IPS DF 6.9 (cell line): ENCODE results near the gene SEC31B.

Experiments
- DNase-seq: peaks from one replicate; pipeline ENCODE4 v3.0.0-alpha.2; 2013; ENCODE audit warnings: low read depth, low spot score
- H3K27ac ChIP-seq: one replicate; pipeline ENCODE4 v1.5.1; 2013; ENCODE audit warnings: low read length, control low read depth
- H3K27me3 ChIP-seq: 2 replicates; pipeline ENCODE4 v1.6.1; 2013; ENCODE audit warnings: mild to moderate bottlenecking, low read length; ENCODE audit not compliant: control insufficient read depth, insufficient read depth
- H3K36me3 ChIP-seq: 2 replicates; pipeline ENCODE4 v1.6.1; 2013; ENCODE audit warnings: low read length; ENCODE audit not compliant: control insufficient read depth, insufficient read depth
- H3K4me1 ChIP-seq: 2 replicates; pipeline ENCODE4 v1.6.1; 2013; ENCODE audit warnings: low read length; ENCODE audit not compliant: control insufficient read depth, insufficient read depth
- H3K4me3 ChIP-seq: 2 replicates; pipeline ENCODE4 v1.5.1; 2013; ENCODE audit warnings: mild to moderate bottlenecking, low read length
- H3K9me3 ChIP-seq: 2 replicates; pipeline ENCODE4 v1.6.1; 2013; ENCODE audit warnings: low read length, inconsistent platforms; ENCODE audit not compliant: control insufficient read depth, insufficient read depth
- WGBS: extraction: QIAGEN DNeasy Blood & Tissue Kit; methylation state at CpG from one replicate; pipeline ENCODE4 v1.1.7; 2013; ENCODE audit warnings: mixed read lengths, missing lambda C conversion rate; ENCODE audit not compliant: insufficient read length, insufficient coverage; 5-methylcytosine and 5-hydroxymethylcytosine counted together

Gene SEC31B

GRCh38 chr10:100554902-100555301 is 35.2 kb upstream of the SEC31B start:
- no CpG with 5 or more reads among the region's 2 CpGs for WGBS
- Histone ChIP-seq H3K4me3 (no peak overlapping the region), H3K9me3 (no peaks in the 10 kb centered on the region), H3K4me1 (no peaks in the 10 kb centered on the region), H3K36me3 (peaks cover 2% of the 10 kb centered on the region; the same call in 1 of the 2 replicates), H3K27me3 (no peaks in the 10 kb centered on the region), H3K27ac (no peak overlapping the region)
- DNase-seq = no peak

GRCh38 chr10:100553929-100554328 is 34.3 kb upstream of the SEC31B start:
- WGBS = no CpG with 5 or more reads among the region's 3 CpGs

GRCh38 chr10:100551738-100552137 is 32.1 kb upstream of the SEC31B start:
- Histone ChIP-seq H3K36me3 (peaks cover 22% of the 10 kb centered on the region), H3K9me3 (no peaks in the 10 kb centered on the region), H3K27ac (no peak overlapping the region), H3K4me3 (no peak overlapping the region), H3K27me3 (no peaks in the 10 kb centered on the region), H3K4me1 (no peaks in the 10 kb centered on the region)
- DNase-seq = no peak
- no CpG with 5 or more reads among the region's 5 CpGs for whole genome bisulfite sequencing

More at GRCh38 chr10:100553929-100554328, 34.3 kb upstream of the SEC31B start:
- peaks cover 7% of the 10 kb centered on the region; the same call in 1 of the 2 replicates for H3K36me3 ChIP-seq
- H3K9me3 ChIP-seq = no peaks in the 10 kb centered on the region
- DNase-seq = no peak
- H3K4me3 ChIP-seq = no peak overlapping the region
- no peak overlapping the region for H3K27ac ChIP-seq
- H3K27me3 ChIP-seq = no peaks in the 10 kb centered on the region
- no peaks in the 10 kb centered on the region for H3K4me1 ChIP-seq

- H3K4me1 ChIP-seq = no peaks in the 10 kb centered on the region
- H3K27ac ChIP-seq = no peak overlapping the region
- H3K4me3 ChIP-seq = no peak overlapping the region
- DNase-seq = no peak
- H3K27me3 ChIP-seq = no peaks in the 10 kb centered on the region
- no CpG with 5 or more reads among the region's 4 CpGs for WGBS
- H3K9me3 ChIP-seq = no peaks in the 10 kb centered on the region
- H3K36me3 ChIP-seq = peaks cover 22% of the 10 kb centered on the region
Measured at GRCh38 chr10:100551196-100551595, 31.5 kb upstream of the SEC31B start.

GRCh38 chr10:100544950-100545349 is 25.3 kb upstream of the SEC31B start:
- Histone ChIP-seq H3K4me3 (no peak overlapping the region), H3K36me3 (peaks cover 50% of the 10 kb centered on the region), H3K9me3 (no peaks in the 10 kb centered on the region; the same call in 1 of the 2 replicates), H3K4me1 (no peaks in the 10 kb centered on the region), H3K27me3 (no peaks in the 10 kb centered on the region), H3K27ac (no peak overlapping the region)
- no peak for DNase-seq
- WGBS = no CpG with 5 or more reads among the region's 5 CpGs

GRCh38 chr10:100537475-100537874 is 17.8 kb upstream of the SEC31B start:
- H3K4me1 ChIP-seq = no peaks in the 10 kb centered on the region
- H3K27me3 ChIP-seq = no peaks in the 10 kb centered on the region
- H3K36me3 ChIP-seq = peaks cover 17% of the 10 kb centered on the region; the same call in 1 of the 2 replicates
- no peak for DNase-seq
- no peaks in the 10 kb centered on the region for H3K9me3 ChIP-seq
- no peak overlapping the region for H3K27ac ChIP-seq
- no CpG with 5 or more reads among the region's 4 CpGs for whole genome bisulfite sequencing
- no peak overlapping the region for H3K4me3 ChIP-seq

- no peaks in the 10 kb centered on the region for H3K27me3 ChIP-seq
- peak; percentile 91 for DNase-seq
- peaks cover 10% of the 10 kb centered on the region; the same call in 1 of the 2 replicates for H3K36me3 ChIP-seq
- peak within 1 kb of the TSS; percentile 70; the same call in 1 of the 2 replicates for H3K4me3 ChIP-seq
- WGBS = no CpG with 5 or more reads among the region's 35 CpGs
- H3K27ac ChIP-seq = no peak within 1 kb of the TSS
- no peaks in the 10 kb centered on the region for H3K9me3 ChIP-seq
- no peaks in the 10 kb centered on the region for H3K4me1 ChIP-seq
Measured at GRCh38 chr10:100535715-100536353, 16.2 kb upstream of the SEC31B start, which contains the start of gene HIF1AN. Gene HIF1AN, plus strand, starts transcription at chr10:100535943. Its CDS starts 16 bp downstream, at chr10:100535959.

GRCh38 chr10:100535338-100535714 is 15.7 kb upstream of the SEC31B start:
- H3K27ac ChIP-seq = no peak overlapping the region

GRCh38 chr10:100534726-100535125 is 15.1 kb upstream of the SEC31B start:
- no peaks in the 10 kb centered on the region for H3K4me1 ChIP-seq
- H3K4me3 ChIP-seq = no peak overlapping the region
- peaks cover 6% of the 10 kb centered on the region; the same call in 1 of the 2 replicates for H3K36me3 ChIP-seq
- H3K27me3 ChIP-seq = no peaks in the 10 kb centered on the region
- H3K9me3 ChIP-seq = no peaks in the 10 kb centered on the region
- H3K27ac ChIP-seq = no peak overlapping the region
- no peak for DNase-seq
- whole genome bisulfite sequencing = no CpG with 5 or more reads among the region's 2 CpGs

More at GRCh38 chr10:100535338-100535714, 15.7 kb upstream of the SEC31B start:
- Histone ChIP-seq H3K27me3 (no peaks in the 10 kb centered on the region), H3K4me3 (no peak overlapping the region; the same call in 1 of the 2 replicates), H3K4me1 (no peaks in the 10 kb centered on the region), H3K36me3 (peaks cover 6% of the 10 kb centered on the region; the same call in 1 of the 2 replicates), H3K9me3 (no peaks in the 10 kb centered on the region)
- no CpG with 5 or more reads among the region's 4 CpGs for WGBS
- DNase-seq = no peak

- Histone ChIP-seq H3K4me3 (no peak overlapping the region), H3K9me3 (no peaks in the 10 kb centered on the region), H3K36me3 (peaks cover 2% of the 10 kb centered on the region; the same call in 1 of the 2 replicates), H3K4me1 (no peaks in the 10 kb centered on the region), H3K27me3 (no peaks in the 10 kb centered on the region), H3K27ac (no peak overlapping the region)
- DNase-seq = no peak
Measured at GRCh38 chr10:100531761-100532160, 12.1 kb upstream of the SEC31B start.
